H9 (cell line): Measurements from ENCODE around the gene RNF149. TPM values are rescaled to one million over a fixed set of nuclear protein-coding genes. Genes with fewer than 3 reads are reported as not detected.

Experiments used
- DNase-seq: peaks from one replicate; pipeline ENCODE4 v3.0.0-alpha.2; 2017
- H2AFZ ChIP-seq: one replicate; pipeline ENCODE4 v1.6.1; 2013; ENCODE audit warnings: mild to moderate bottlenecking, low read length, control low read depth, moderate library complexity
- H2AK5ac ChIP-seq: 2 replicates; pipeline ENCODE4 v1.6.1; 2013; ENCODE audit warnings: low read length, control low read depth, mixed read lengths; ENCODE audit not compliant: insufficient read length
- H2BK120ac ChIP-seq: one replicate; pipeline ENCODE4 v1.6.1; 2013; ENCODE audit warnings: low read depth, mild to moderate bottlenecking, low read length, control low read depth, inconsistent platforms; ENCODE audit not compliant: poor library complexity, severe bottlenecking
- H2BK12ac ChIP-seq: 2 replicates; pipeline ENCODE4 v1.6.1; 2013; ENCODE audit warnings: low read length, control low read depth, mixed read lengths, low read depth; ENCODE audit not compliant: insufficient read length
- H2BK15ac ChIP-seq: 2 replicates; pipeline ENCODE4 v1.6.1; 2013; ENCODE audit warnings: low read depth, low read length, control low read depth
- H2BK20ac ChIP-seq: one replicate; pipeline ENCODE4 v1.6.1; 2013; ENCODE audit warnings: low read depth, mild to moderate bottlenecking, low read length, control low read depth, inconsistent platforms; ENCODE audit not compliant: poor library complexity, severe bottlenecking
- H2BK5ac ChIP-seq: 2 replicates; pipeline ENCODE4 v1.6.1; 2013; ENCODE audit warnings: low read length, control low read depth, mixed read lengths; ENCODE audit not compliant: insufficient read length
- H3K14ac ChIP-seq: 2 replicates; pipeline ENCODE4 v1.6.1; 2013; ENCODE audit warnings: low read length, control low read depth; ENCODE audit not compliant: insufficient read depth
- H3K18ac ChIP-seq: 2 replicates; pipeline ENCODE4 v1.6.1; 2013; ENCODE audit warnings: low read depth, mild to moderate bottlenecking, mixed read lengths, low read length, control low read depth; ENCODE audit not compliant: insufficient read length
- H3K23ac ChIP-seq: 2 replicates; pipeline ENCODE4 v1.6.1; 2013; ENCODE audit warnings: low read length, control low read depth, mixed read lengths, low read depth; ENCODE audit not compliant: insufficient read length
- H3K23me2 ChIP-seq: 2 replicates; pipeline ENCODE4 v1.6.1; 2013; ENCODE audit warnings: low read depth, mild to moderate bottlenecking, mixed read lengths, low read length, control low read depth; ENCODE audit not compliant: insufficient read length, poor library complexity, severe bottlenecking
- H3K27ac ChIP-seq: 2 replicates; pipeline ENCODE4 v1.5.1; 2013; ENCODE audit warnings: low read length, control low read depth, mixed read lengths, low read depth; ENCODE audit not compliant: insufficient read length
- H3K27me3 ChIP-seq: 2 replicates; pipeline ENCODE4 v1.6.1; 2013; ENCODE audit warnings: low read length, control low read depth, inconsistent platforms; ENCODE audit not compliant: insufficient read depth
- H3K4ac ChIP-seq: 2 replicates; pipeline ENCODE4 v1.6.1; 2013; ENCODE audit warnings: low read depth, mild to moderate bottlenecking, control low read depth, inconsistent platforms, low read length, moderate library complexity
- H3K4me1 ChIP-seq: 2 replicates; pipeline ENCODE4 v1.6.1; 2013; ENCODE audit warnings: low read length, control low read depth, inconsistent platforms; ENCODE audit not compliant: insufficient read depth
- H3K4me2 ChIP-seq: 2 replicates; pipeline ENCODE4 v1.6.1; 2013; ENCODE audit warnings: low read length, control low read depth, mixed read lengths; ENCODE audit not compliant: insufficient read length, insufficient read depth
- H3K56ac ChIP-seq: 2 replicates; pipeline ENCODE4 v1.6.1; 2013; ENCODE audit warnings: low read depth, mild to moderate bottlenecking, mixed read lengths, low read length, control low read depth; ENCODE audit not compliant: insufficient read length
- H3K79me1 ChIP-seq: 2 replicates; pipeline ENCODE4 v1.6.1; 2013; ENCODE audit warnings: low read depth, mild to moderate bottlenecking, moderate library complexity, low read length, control low read depth, inconsistent platforms; ENCODE audit not compliant: insufficient read depth, poor library complexity, severe bottlenecking
- H3K79me2 ChIP-seq: 2 replicates; pipeline ENCODE4 v1.6.1; 2013; ENCODE audit warnings: low read length, control low read depth, inconsistent platforms; ENCODE audit not compliant: insufficient read depth
- H3K9ac ChIP-seq: 2 replicates; pipeline ENCODE4 v1.6.1; 2013; ENCODE audit warnings: low read length, control low read depth, mixed read lengths; ENCODE audit not compliant: insufficient read length; ENCODE audit errors: extremely low read depth
- H3K9me3 ChIP-seq: one replicate; pipeline ENCODE4 v1.6.1; 2013; ENCODE audit warnings: low read depth, low read length, inconsistent platforms; ENCODE audit not compliant: control insufficient read depth
- H3T11ph ChIP-seq: one replicate; pipeline ENCODE4 v1.6.1; 2013; ENCODE audit warnings: mild to moderate bottlenecking, low read length, control low read depth, inconsistent platforms
- H4K20me1 ChIP-seq: one replicate; pipeline ENCODE4 v1.6.1; 2013; ENCODE audit not compliant: control insufficient read depth, insufficient read length, insufficient read depth
- H4K5ac ChIP-seq: 2 replicates; pipeline ENCODE4 v1.6.1; 2013; ENCODE audit warnings: low read depth, mild to moderate bottlenecking, mixed read lengths, low read length, control low read depth; ENCODE audit not compliant: insufficient read length
- H4K8ac ChIP-seq: replicated peaks from 2 replicates; pipeline ENCODE4 v1.6.1; 2013; ENCODE audit warnings: low read length, control low read depth, mixed read lengths, low read depth; ENCODE audit not compliant: insufficient read length
- H4K91ac ChIP-seq: 2 replicates; pipeline ENCODE4 v1.6.1; 2013; ENCODE audit warnings: low read depth, mild to moderate bottlenecking, moderate library complexity, mixed read lengths, low read length, control low read depth; ENCODE audit not compliant: insufficient read length
- H3K27ac Mint-ChIP-seq, 3 experiments: 2 replicates in 2 of 3; 3 replicates in 1 of 3; pipeline ENCODE4 v1.8.0; 2020 to 2021; ENCODE audit warnings: mixed read lengths in 3 of 3, mild to moderate bottlenecking in 1 of 3, moderate library complexity in 1 of 3
- H3K27me3 Mint-ChIP-seq: 2 replicates; pipeline ENCODE4 v1.8.0; 2021; ENCODE audit warnings: low read depth, mild to moderate bottlenecking, moderate library complexity, mixed read lengths
- H3K36me3 Mint-ChIP-seq, 3 experiments: 2 replicates in 2 of 3; 3 replicates in 1 of 3; pipeline ENCODE4 v1.8.0; 2020 to 2021; ENCODE audit warnings: low read depth in 3 of 3, mixed read lengths in 3 of 3; ENCODE audit not compliant: insufficient read depth in 1 of 3
- H3K4me1 Mint-ChIP-seq, 2 experiments: 2 replicates each; pipeline ENCODE4 v1.8.0; 2020; ENCODE audit warnings: mixed read lengths in 2 of 2
- H3K4me3 Mint-ChIP-seq, 2 experiments: 2 replicates in 1 of 2; 3 replicates in 1 of 2; pipeline ENCODE4 v1.8.0; 2020 to 2021; ENCODE audit warnings: mild to moderate bottlenecking in 2 of 2, mixed read lengths in 2 of 2, moderate library complexity in 1 of 2
- H3K9me3 Mint-ChIP-seq, 2 experiments: 2 replicates in 1 of 2; 3 replicates in 1 of 2; pipeline ENCODE4 v1.8.0; 2020; ENCODE audit warnings: mild to moderate bottlenecking in 2 of 2, mixed read lengths in 2 of 2, moderate library complexity in 1 of 2
- CTCF ChIP-seq: fragments of 200-600 bp; sonication (generic); conservative IDR thresholded peaks from 3 replicates; pipeline ENCODE4 v1.8.0; 2021; ENCODE audit warnings: antibody characterized with exemption, mild to moderate bottlenecking
- WGBS: extraction: QIAGEN DNeasy Blood & Tissue Kit; methylation state at CpG from one replicate; pipeline ENCODE4 v1.1.7; 2013; ENCODE audit warnings: missing lambda C conversion rate, low lambda C conversion rate, mixed read lengths; ENCODE audit not compliant: insufficient read length; ENCODE audit errors: extremely low coverage; 5-methylcytosine and 5-hydroxymethylcytosine counted together
- total RNA-seq: library from RNA; stranded (reverse); gene quantifications from 2 replicates; pipeline ENCODE4 v1.2.1, GENCODE V29; 2021

The RNF149 gene
- total RNA-seq, 1 experiment from 2014 or later = 18.0 TPM

GRCh38 chr2:101241158-101241557, 67.3 kb downstream of the RNF149 start:
- H3K23ac ChIP-seq = no peak overlapping the region
- no peak overlapping the region for H3K9ac ChIP-seq
- H2BK15ac ChIP-seq = no peak overlapping the region
- no peak overlapping the region for H3K4ac ChIP-seq
- no peaks in the 10 kb centered on the region for H3K4me1 ChIP-seq
- H3K27me3 ChIP-seq = no peaks in the 10 kb centered on the region
- H2BK5ac ChIP-seq = no peak overlapping the region
- no peak overlapping the region for H2BK20ac ChIP-seq
- H2AK5ac ChIP-seq = no peak overlapping the region
- H3K27ac ChIP-seq = no peak overlapping the region
- no peaks in the 10 kb centered on the region for H3K9me3 ChIP-seq
- H3K4me1 Mint-ChIP-seq = peaks cover 8 to 21% of the 10 kb centered on the region in 2 experiments
- H3T11ph ChIP-seq = no peak overlapping the region
- no peaks in the 10 kb centered on the region for H3K79me2 ChIP-seq
- H3K79me1 ChIP-seq = no peaks in the 10 kb centered on the region
- H2BK120ac ChIP-seq = no peak overlapping the region
- no peaks in the 10 kb centered on the region; the same call in 1 of the 2 replicates for H3K27me3 Mint-ChIP-seq
- no peaks in the 10 kb centered on the region for H3K23me2 ChIP-seq
- no peak overlapping the region for H3K18ac ChIP-seq
- no peak overlapping the region for H3K4me2 ChIP-seq
- no peaks in the 10 kb centered on the region for H4K20me1 ChIP-seq
- no CpG with 5 or more reads among the region's 5 CpGs for WGBS
- TF ChIP-seq CTCF = no peak
- no peak overlapping the region for H3K14ac ChIP-seq
- no peak overlapping the region for H3K27ac Mint-ChIP-seq
- H4K8ac ChIP-seq = no peak overlapping the region
- H3K56ac ChIP-seq = no peak overlapping the region
- no peak overlapping the region for H4K91ac ChIP-seq
- no peak overlapping the region for H2BK12ac ChIP-seq
- H3K4me3 Mint-ChIP-seq = no peak overlapping the region
- peaks cover 0 to 3% (median 2%) of the 10 kb centered on the region in 3 experiments; a peak in 4 of 7 replicates for H3K36me3 Mint-ChIP-seq
- no peak overlapping the region for H4K5ac ChIP-seq
- H2AFZ ChIP-seq = no peak overlapping the region
- peaks cover under 1 to 2% of the 10 kb centered on the region in 2 experiments; a peak in 3 of 5 replicates for H3K9me3 Mint-ChIP-seq
- no peak for DNase-seq
